Activated CD8-positive, alpha-beta memory T cell treated with anti-CD3 and anti-CD28 coated beads for 4 hours (primary cell): ENCODE data around the gene MAP3K8.
"Not testable (repeated sequence)": the region's sequence is repeated elsewhere in the genome, so short reads cannot be mapped to it uniquely, and the experiment has no call there.

Experiments
- DNase-seq, 2 donors: peaks; one replicate each; pipeline ENCODE4 v3.0.0-alpha.2; 2020; ENCODE audit warnings: low read depth in 2 of 2

Gene MAP3K8

GRCh38 chr10:30422981-30423654 lies 10.9 kb upstream of the MAP3K8 start:
- DNase-seq: no peak

- not testable (repeated sequence) for DNase-seq
These were observed 10.2 kb upstream of the MAP3K8 start for GRCh38 chr10:30423655-30424275.

- no peak for DNase-seq
These were observed 8.5 kb upstream of the MAP3K8 start for GRCh38 chr10:30425336-30426075.

GRCh38 chr10:30430544-30431298 lies 3.3 kb upstream of the MAP3K8 start:
- DNase-seq: no peak

GRCh38 chr10:30431435-30431911 lies 2.5 kb upstream of the MAP3K8 start:
- no peak for DNase-seq

- no peak for DNase-seq
These were observed 1.2 kb upstream of the MAP3K8 start for GRCh38 chr10:30432622-30433305.

- no peak for DNase-seq
These were observed 666 bp upstream of the MAP3K8 start for GRCh38 chr10:30433306-30433729.

GRCh38 chr10:30434273-30435072 lies 489 bp downstream of the MAP3K8 start:
- peak; percentile 59 for DNase-seq

GRCh38 chr10:30435073-30435422 lies 1.1 kb downstream of the MAP3K8 start:
- no peak for DNase-seq

- DNase-seq: not testable (repeated sequence)
These were observed 1.6 kb downstream of the MAP3K8 start for GRCh38 chr10:30435499-30436167.

- no peak for DNase-seq
These were observed 2.2 kb downstream of the MAP3K8 start for GRCh38 chr10:30436191-30436611.

GRCh38 chr10:30436671-30437030 lies 2.7 kb downstream of the MAP3K8 start:
- DNase-seq: no peak

GRCh38 chr10:30437031-30437841 lies 3.3 kb downstream of the MAP3K8 start:
- no peak for DNase-seq

- no peak for DNase-seq
These were observed 4.3 kb downstream of the MAP3K8 start for GRCh38 chr10:30438021-30438850.

GRCh38 chr10:30439931-30440330 lies 5.9 kb downstream of the MAP3K8 start:
- no peak for DNase-seq

GRCh38 chr10:30442019-30442606 lies 8.1 kb downstream of the MAP3K8 start:
- DNase-seq: no peak

- DNase-seq: no peak
These were observed 9.1 kb downstream of the MAP3K8 start for GRCh38 chr10:30443049-30443448.

- no peak for DNase-seq
These were observed 11.7 kb downstream of the MAP3K8 start for GRCh38 chr10:30445711-30446110.
